B cell (primary cell): ENCODE data around the gene SRRM3.

Source experiments
- EZH2 ChIP-seq: IDR thresholded peaks from 2 replicates; pipeline ENCODE4 v1.6.1; 2012; ENCODE audit warnings: borderline replicate concordance, low read depth, mild to moderate bottlenecking, moderate library complexity, low read length; ENCODE audit not compliant: insufficient read depth, poor library complexity, severe bottlenecking
- TF ChIP-seq, protein P1 (sequence below): fragments of 200-600 bp; IDR thresholded peaks from one replicate; pipeline ENCODE4 v1.8.0; 2022; ENCODE audit warnings: antibody characterized with exemption, mild to moderate bottlenecking

DNA sequence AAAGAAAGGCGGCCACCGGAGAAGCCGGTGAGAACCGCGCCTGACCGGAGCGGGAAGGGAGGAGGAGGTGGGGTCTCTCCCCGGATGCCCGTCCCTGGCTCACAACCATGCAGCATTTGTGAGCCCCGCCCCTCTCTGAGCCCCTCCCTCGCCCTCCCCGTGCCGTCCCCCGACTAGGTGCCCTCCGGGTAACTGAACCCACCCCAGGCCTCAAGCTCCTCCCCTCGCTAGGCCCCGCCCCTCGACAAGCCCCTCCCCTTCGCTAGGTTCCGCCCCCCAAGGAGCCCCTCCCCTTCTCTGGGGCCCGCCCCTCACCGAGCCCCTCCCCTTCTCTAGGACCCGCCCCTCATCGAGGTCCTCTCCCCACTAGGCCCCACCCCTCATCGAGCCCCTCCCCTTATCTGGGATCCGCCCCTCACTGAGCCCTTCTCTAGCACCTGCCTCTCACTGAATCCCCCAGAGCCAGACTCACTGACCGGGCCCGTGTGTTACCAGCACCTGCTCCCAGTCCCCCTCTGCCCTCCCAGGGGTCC, 58.5 kb downstream of the SRRM3 start:
- TF ChIP-seq, protein P1, sequence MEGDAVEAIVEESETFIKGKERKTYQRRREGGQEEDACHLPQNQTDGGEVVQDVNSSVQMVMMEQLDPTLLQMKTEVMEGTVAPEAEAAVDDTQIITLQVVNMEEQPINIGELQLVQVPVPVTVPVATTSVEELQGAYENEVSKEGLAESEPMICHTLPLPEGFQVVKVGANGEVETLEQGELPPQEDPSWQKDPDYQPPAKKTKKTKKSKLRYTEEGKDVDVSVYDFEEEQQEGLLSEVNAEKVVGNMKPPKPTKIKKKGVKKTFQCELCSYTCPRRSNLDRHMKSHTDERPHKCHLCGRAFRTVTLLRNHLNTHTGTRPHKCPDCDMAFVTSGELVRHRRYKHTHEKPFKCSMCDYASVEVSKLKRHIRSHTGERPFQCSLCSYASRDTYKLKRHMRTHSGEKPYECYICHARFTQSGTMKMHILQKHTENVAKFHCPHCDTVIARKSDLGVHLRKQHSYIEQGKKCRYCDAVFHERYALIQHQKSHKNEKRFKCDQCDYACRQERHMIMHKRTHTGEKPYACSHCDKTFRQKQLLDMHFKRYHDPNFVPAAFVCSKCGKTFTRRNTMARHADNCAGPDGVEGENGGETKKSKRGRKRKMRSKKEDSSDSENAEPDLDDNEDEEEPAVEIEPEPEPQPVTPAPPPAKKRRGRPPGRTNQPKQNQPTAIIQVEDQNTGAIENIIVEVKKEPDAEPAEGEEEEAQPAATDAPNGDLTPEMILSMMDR: no peak
- TF ChIP-seq EZH2: no peak
